Inferior parietal cortex (tissue), 1 donor: ENCODE data around the gene FOXF2.
"Not testable (repeated sequence)": the region's sequence is repeated elsewhere in the genome, so short reads cannot be mapped to it uniquely, and the experiment has no call there.

Experiments used
- DNase-seq: peaks from one replicate; pipeline ENCODE4 v3.0.0-alpha.2; 2016; ENCODE audit errors: extremely low spot score

The FOXF2 gene

GRCh38 chr6:1389369-1390132 lies at the start of gene FOXF2:
FOXF2 (plus strand) TSS chr6:1389576; CDS start chr6:1389948, 372 bp downstream.
- DNase-seq: no peak

GRCh38 chr6:1346101-1346500 lies 43.3 kb upstream of the FOXF2 start:
- no peak for DNase-seq

- DNase-seq: no peak
These were observed 42.8 kb upstream of the FOXF2 start for GRCh38 chr6:1346558-1347091.

GRCh38 chr6:1347161-1347560 lies 42.2 kb upstream of the FOXF2 start:
- no peak for DNase-seq

- DNase-seq: no peak
These were observed 40.7 kb upstream of the FOXF2 start for GRCh38 chr6:1348675-1349074.

- no peak for DNase-seq
These were observed 39.7 kb upstream of the FOXF2 start for GRCh38 chr6:1349655-1350054.

GRCh38 chr6:1351381-1352008 lies 37.9 kb upstream of the FOXF2 start:
- DNase-seq: no peak

- not testable (repeated sequence) for DNase-seq
These were observed 34.3 kb upstream of the FOXF2 start for GRCh38 chr6:1355068-1355467.

GRCh38 chr6:1361717-1362116 lies 27.7 kb upstream of the FOXF2 start:
- DNase-seq: not testable (repeated sequence)

GRCh38 chr6:1362643-1363042 lies 26.7 kb upstream of the FOXF2 start:
- no peak for DNase-seq

- no peak for DNase-seq
These were observed 26.1 kb upstream of the FOXF2 start for GRCh38 chr6:1363298-1363697.

GRCh38 chr6:1363729-1364572 lies 25.4 kb upstream of the FOXF2 start:
- DNase-seq: no peak

- no peak for DNase-seq
These were observed 24.6 kb upstream of the FOXF2 start for GRCh38 chr6:1364791-1365190.

- no peak for DNase-seq
These were observed 23.7 kb upstream of the FOXF2 start for GRCh38 chr6:1365686-1366085.

- DNase-seq: no peak
These were observed 21.6 kb upstream of the FOXF2 start for GRCh38 chr6:1367771-1368170.

- no peak for DNase-seq
These were observed 20.4 kb upstream of the FOXF2 start for GRCh38 chr6:1368940-1369339.

GRCh38 chr6:1369695-1370094 lies 19.7 kb upstream of the FOXF2 start:
- not testable (repeated sequence) for DNase-seq

- DNase-seq: no peak
These were observed 17.4 kb upstream of the FOXF2 start for GRCh38 chr6:1371933-1372332.

- no peak for DNase-seq
These were observed 16.7 kb upstream of the FOXF2 start for GRCh38 chr6:1372690-1373089.

- no peak for DNase-seq
These were observed 12.7 kb upstream of the FOXF2 start for GRCh38 chr6:1376653-1377052.

- DNase-seq: no peak
These were observed 11.8 kb upstream of the FOXF2 start for GRCh38 chr6:1377526-1377925.
